ENCODE data around the gene TRIP13. TPM values are rescaled to one million over a fixed set of nuclear protein-coding genes. Genes with fewer than 3 reads are reported as not detected.

TRIP13 gene
- total RNA-seq, 1 donor from 2014 or later = 18.2 TPM

- no peak for TF ChIP-seq CTCF (conservative IDR thresholded peaks at IDR 0.05)
- DNase-seq (ENCODE audit: extremely low spot score, unreplicated experiment) = no peak
- Mint-ChIP-seq H3K9me3 (no peaks in the 10 kb centered on the region), H3K27me3 (no peaks in the 10 kb centered on the region), H3K4me1 (ENCODE audit: unreplicated experiment) (no peaks in the 10 kb centered on the region), H3K4me3 (no peak overlapping the region), H3K27ac (no peak overlapping the region), H3K36me3 (peaks cover 4% of the 10 kb centered on the region)
These were observed 17.5 kb downstream of the TRIP13 start for GRCh38 chr5:909994-910768.

GRCh38 chr5:910769-911160 lies 18.1 kb downstream of the TRIP13 start:
- Mint-ChIP-seq H3K27me3 (no peaks in the 10 kb centered on the region), H3K36me3 (peaks cover 4% of the 10 kb centered on the region), H3K27ac (no peak overlapping the region), H3K4me1 (ENCODE audit: unreplicated experiment) (no peaks in the 10 kb centered on the region), H3K4me3 (no peak overlapping the region), H3K9me3 (no peaks in the 10 kb centered on the region)
- TF ChIP-seq CTCF (conservative IDR thresholded peaks at IDR 0.05) = no peak
- DNase-seq (ENCODE audit: extremely low spot score, unreplicated experiment) = no peak

DNA sequence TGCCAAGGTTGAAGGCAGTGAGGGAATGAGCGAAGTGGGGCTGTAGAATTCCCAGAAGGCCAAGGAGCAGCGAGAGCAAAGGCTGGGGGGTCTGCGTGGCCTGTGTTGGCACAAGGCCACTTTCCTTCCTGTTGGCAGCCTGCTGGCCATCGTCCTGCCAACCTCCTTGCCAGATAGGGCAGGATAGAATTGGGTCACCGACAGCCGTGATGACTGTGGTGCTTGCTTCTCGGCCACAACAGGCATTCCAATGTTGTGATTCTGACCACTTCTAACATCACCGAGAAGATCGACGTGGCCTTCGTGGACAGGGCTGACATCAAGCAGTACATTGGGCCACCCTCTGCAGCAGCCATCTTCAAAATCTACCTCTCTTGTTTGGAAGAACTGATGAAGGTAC lies 18.9 kb downstream of the TRIP13 start:
- no peaks in the 10 kb centered on the region for H3K9me3 Mint-ChIP-seq
- no peak for TF ChIP-seq CTCF (conservative IDR thresholded peaks at IDR 0.05)
- H3K36me3 Mint-ChIP-seq = peaks cover 4% of the 10 kb centered on the region
- no peak overlapping the region for H3K27ac Mint-ChIP-seq
- DNase-seq (ENCODE audit: extremely low spot score, unreplicated experiment) = no peak
- no peak overlapping the region for H3K4me3 Mint-ChIP-seq
- no peaks in the 10 kb centered on the region for H3K4me1 Mint-ChIP-seq (ENCODE audit: unreplicated experiment)
- no peaks in the 10 kb centered on the region for H3K27me3 Mint-ChIP-seq

- Mint-ChIP-seq H3K36me3 (peaks cover 4% of the 10 kb centered on the region), H3K4me3 (no peak overlapping the region), H3K4me1 (ENCODE audit: unreplicated experiment) (no peaks in the 10 kb centered on the region), H3K27me3 (no peaks in the 10 kb centered on the region), H3K9me3 (no peaks in the 10 kb centered on the region), H3K27ac (no peak overlapping the region)
- DNase-seq (ENCODE audit: extremely low spot score, unreplicated experiment) = no peak
- TF ChIP-seq CTCF (conservative IDR thresholded peaks at IDR 0.05) = peak; percentile 52
These were observed 19.8 kb downstream of the TRIP13 start for GRCh38 chr5:912280-913091.

GRCh38 chr5:914174-914573 lies 21.5 kb downstream of the TRIP13 start:
- Mint-ChIP-seq H3K9me3 (no peaks in the 10 kb centered on the region), H3K4me1 (ENCODE audit: unreplicated experiment) (no peaks in the 10 kb centered on the region), H3K27ac (no peak overlapping the region), H3K4me3 (no peak overlapping the region), H3K27me3 (no peaks in the 10 kb centered on the region), H3K36me3 (peaks cover 4% of the 10 kb centered on the region)
- no peak for TF ChIP-seq CTCF (conservative IDR thresholded peaks at IDR 0.05)
- DNase-seq (ENCODE audit: extremely low spot score, unreplicated experiment) = no peak
